Measurements from ENCODE around the gene IL24.

IL24 gene

DNA sequence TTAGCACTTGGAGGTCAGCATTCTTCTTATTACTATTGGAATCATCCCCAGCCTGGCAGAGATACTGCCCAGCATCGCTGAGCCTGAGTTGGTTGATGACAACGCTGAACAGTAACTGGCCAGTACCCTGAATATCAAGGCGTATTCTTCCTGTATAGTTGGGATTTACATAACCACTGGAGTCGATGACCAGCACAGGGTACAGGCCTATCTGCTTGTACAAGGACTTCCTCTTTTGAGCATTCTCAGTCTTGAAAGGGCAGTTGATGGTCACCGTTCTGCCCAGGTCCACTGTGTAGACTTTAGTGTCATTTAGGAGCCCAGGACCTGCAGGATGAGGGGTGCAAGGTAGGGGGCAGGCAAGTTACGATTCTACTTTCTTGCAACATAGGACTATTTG, 40.2 kb downstream of the IL24 start:
- no peak overlapping the region for H3K4me3 ChIP-seq (ENCODE audit: low read depth, low read length)
- TF ChIP-seq, protein P1, sequence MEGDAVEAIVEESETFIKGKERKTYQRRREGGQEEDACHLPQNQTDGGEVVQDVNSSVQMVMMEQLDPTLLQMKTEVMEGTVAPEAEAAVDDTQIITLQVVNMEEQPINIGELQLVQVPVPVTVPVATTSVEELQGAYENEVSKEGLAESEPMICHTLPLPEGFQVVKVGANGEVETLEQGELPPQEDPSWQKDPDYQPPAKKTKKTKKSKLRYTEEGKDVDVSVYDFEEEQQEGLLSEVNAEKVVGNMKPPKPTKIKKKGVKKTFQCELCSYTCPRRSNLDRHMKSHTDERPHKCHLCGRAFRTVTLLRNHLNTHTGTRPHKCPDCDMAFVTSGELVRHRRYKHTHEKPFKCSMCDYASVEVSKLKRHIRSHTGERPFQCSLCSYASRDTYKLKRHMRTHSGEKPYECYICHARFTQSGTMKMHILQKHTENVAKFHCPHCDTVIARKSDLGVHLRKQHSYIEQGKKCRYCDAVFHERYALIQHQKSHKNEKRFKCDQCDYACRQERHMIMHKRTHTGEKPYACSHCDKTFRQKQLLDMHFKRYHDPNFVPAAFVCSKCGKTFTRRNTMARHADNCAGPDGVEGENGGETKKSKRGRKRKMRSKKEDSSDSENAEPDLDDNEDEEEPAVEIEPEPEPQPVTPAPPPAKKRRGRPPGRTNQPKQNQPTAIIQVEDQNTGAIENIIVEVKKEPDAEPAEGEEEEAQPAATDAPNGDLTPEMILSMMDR (IDR thresholded peaks at IDR 0.05; ENCODE audit: borderline replicate concordance, insufficient read depth, low read depth, low read length): no peak

DNA sequence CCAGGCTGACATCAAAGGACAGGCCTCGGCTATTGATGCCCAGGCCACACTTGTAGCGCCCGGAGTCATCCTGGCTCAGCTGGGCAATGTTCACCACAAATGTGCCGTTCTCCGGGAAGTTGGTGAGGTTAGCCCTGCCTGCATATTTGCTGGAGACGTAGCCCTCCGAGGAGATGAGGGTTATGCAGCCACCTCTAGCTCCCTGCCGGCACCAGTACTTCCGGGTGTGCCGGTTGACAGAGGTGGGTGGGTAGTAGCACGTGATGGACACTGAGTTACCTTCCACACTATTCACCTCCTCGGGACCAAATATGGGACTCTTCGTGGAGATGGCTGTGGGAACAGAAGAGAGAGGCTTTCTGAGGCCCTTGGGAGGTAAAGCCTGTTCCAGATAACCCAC, 41.9 kb downstream of the IL24 start:
- TF ChIP-seq, protein P1 (IDR thresholded peaks at IDR 0.05; ENCODE audit: borderline replicate concordance, insufficient read depth, low read depth, low read length): no peak
- H3K4me3 ChIP-seq (ENCODE audit: low read depth, low read length): no peak overlapping the region

DNA sequence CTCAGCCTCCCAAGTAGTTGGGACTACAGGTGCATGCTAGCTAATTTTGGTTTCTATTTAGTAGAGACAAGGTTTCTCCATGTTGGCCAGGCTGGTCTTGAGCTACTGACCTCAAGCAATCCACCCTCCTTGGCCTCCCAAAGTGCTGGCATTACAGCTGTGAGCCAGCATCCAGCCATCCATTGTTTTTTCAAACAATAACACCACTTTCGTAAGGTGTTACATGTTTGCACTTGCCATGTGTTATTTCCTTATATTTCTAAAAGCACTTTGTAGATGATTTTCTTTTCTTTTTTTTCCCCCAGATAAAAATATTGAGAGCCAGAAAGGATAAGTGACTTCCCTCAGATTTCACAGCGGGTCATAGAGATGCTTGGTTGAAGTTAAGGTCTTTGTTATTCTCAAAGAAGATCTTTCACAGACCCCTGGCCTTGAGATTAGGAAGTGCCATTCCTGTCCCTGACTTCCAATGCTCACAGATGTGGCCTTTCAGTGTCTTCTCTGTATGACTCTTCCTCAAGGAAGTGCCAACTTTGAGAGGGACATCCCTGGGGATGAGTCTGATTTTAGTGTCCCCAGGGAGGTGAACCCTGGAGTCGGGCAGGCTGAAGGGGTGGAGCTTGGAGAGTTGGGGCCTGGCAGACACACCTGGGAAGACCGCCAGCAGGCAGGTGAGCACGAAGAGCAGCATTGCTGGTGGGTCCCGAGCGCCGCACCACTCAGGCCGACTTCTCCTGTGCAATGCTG, 42.8 kb downstream of the IL24 start:
- TF ChIP-seq, protein P1 (IDR thresholded peaks at IDR 0.05; ENCODE audit: borderline replicate concordance, insufficient read depth, low read depth, low read length): no peak
- H3K4me3 ChIP-seq (ENCODE audit: low read depth, low read length): no peak overlapping the region

DNA sequence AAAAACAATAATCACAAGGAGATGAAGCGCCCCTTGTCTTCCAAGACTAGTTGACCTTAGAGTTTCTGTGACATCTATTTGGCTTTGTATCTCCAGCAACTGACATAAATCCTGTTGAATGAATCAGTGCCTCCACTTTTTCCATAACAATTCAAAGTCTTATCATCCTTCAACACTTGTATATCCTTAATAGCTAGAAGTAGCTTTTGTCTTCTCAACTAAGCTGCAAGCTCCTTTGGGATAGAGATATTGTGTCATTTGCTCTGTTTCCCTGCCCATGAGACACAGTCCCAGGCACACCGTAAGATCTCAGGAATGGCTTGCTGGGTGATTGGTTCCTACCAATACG, 43.3 kb downstream of the IL24 start:
- TF ChIP-seq, protein P1 (IDR thresholded peaks at IDR 0.05; ENCODE audit: borderline replicate concordance, insufficient read depth, low read depth, low read length): no peak
- no peak overlapping the region for H3K4me3 ChIP-seq (ENCODE audit: low read depth, low read length)

DNA sequence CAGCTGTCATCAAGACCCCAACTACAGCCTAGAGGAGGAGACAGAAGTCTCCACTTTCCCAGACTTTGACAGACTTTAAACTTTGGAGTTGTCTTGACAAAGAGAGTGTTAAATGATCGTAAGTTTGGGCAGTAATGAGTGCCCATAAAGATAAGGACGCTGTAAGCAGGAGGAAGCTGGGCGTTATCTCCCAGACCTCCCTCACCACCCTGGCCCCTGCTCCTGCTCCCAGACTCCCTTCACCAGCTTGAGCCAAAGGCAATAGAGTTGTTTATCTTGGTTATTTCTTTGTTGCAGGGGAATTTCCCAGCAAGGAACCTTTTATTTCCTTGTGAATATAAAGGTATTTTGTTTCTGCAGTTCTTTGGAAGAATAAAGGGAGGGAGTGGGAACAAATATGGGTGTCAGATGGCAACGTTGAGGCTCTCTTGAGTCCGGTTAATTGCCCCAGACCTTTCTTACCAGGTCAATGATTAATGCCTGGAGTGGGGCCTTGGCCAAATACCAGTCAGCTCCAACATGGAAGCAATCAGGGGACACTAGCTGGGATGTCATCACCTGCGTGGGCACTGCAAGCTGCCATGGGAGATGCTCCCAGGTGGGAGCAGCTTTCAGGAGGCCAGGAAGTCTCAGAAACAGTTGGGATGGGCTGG, 44.6 kb downstream of the IL24 start:
- TF ChIP-seq, protein P1 (IDR thresholded peaks at IDR 0.05; ENCODE audit: borderline replicate concordance, insufficient read depth, low read depth, low read length): no peak
- H3K4me3 ChIP-seq (ENCODE audit: low read depth, low read length): no peak overlapping the region

DNA sequence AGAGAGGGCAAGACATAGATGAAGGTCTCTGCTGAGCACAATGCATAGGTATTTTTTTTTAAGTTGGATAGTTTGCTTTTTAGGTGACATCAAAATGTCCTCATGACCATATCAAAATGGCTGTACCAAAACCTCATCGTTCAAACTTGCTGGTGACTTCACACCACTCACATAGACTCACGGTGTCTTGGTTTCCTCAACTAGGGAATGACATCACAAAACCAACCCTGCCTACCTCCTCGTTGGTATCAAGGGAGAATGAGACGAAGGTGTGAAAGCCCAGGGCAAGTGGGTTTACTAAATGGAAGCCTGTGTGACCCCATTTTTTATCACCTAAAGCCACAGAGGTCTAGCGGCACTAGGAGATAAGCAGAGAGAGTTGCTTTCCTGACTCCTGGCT, 47.5 kb downstream of the IL24 start:
- H3K4me3 ChIP-seq (ENCODE audit: low read depth, low read length): no peak overlapping the region
- TF ChIP-seq, protein P1 (IDR thresholded peaks at IDR 0.05; ENCODE audit: borderline replicate concordance, insufficient read depth, low read depth, low read length): no peak

DNA sequence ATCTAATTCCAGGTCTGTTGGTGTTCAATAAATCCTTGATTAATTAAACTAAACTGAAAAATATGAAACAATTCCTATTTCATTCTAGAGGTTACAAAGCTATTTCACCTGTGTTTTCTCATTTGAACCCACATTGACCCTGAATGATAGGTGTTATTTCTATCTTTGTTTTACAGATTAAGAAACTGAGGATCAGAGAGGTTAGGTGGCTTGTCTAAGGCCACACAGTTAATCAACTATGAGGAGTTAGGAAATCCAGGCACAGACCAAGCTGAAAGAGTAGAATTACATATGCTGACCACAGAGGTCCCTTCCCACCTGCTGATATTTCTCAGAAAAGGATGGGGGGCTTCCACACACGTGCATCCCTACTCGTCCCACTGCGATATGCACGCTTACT, 48.5 kb downstream of the IL24 start:
- TF ChIP-seq, protein P1 (IDR thresholded peaks at IDR 0.05; ENCODE audit: borderline replicate concordance, insufficient read depth, low read depth, low read length): no peak
- H3K4me3 ChIP-seq (ENCODE audit: low read depth, low read length): no peak overlapping the region

Measured in GM12875 (cell line).